HG03460 (cell line): ENCODE results near the gene IGSF3.
"Not testable (repeated sequence)": the region's sequence is repeated elsewhere in the genome, so short reads cannot be mapped to it uniquely, and the experiment has no call there.

Experiments used
- ATAC-seq: cut with Tn5 transposase; IDR thresholded peaks from one replicate; pipeline ENCODE4 v1.9.1; 2021; ENCODE audit not compliant: unreplicated experiment

Gene IGSF3

GRCh38 chr1:116580446-116581322 is 86.8 kb downstream of the IGSF3 start:
- ATAC-seq = no peak

GRCh38 chr1:116579259-116579875 is 88.2 kb downstream of the IGSF3 start:
- ATAC-seq = no peak

GRCh38 chr1:116578581-116578980 is 89.0 kb downstream of the IGSF3 start:
- ATAC-seq = no peak

GRCh38 chr1:116577759-116578314 is 89.7 kb downstream of the IGSF3 start:
- no peak for ATAC-seq

GRCh38 chr1:116574581-116575291 is 92.8 kb downstream of the IGSF3 start:
- ATAC-seq = no peak

- no peak for ATAC-seq
These were observed 94.0 kb downstream of the IGSF3 start for GRCh38 chr1:116573431-116574095.

- no peak for ATAC-seq
These were observed 94.6 kb downstream of the IGSF3 start for GRCh38 chr1:116572771-116573430.

- ATAC-seq = no peak
These were observed 95.4 kb downstream of the IGSF3 start for GRCh38 chr1:116572099-116572498.

GRCh38 chr1:116571215-116571919 is 96.2 kb downstream of the IGSF3 start:
- ATAC-seq = peak; percentile 1

- peak; percentile 53 for ATAC-seq
These were observed 96.9 kb downstream of the IGSF3 start, which contains the start of gene CD58 for GRCh38 chr1:116570358-116571214. Gene CD58, minus strand, starts transcription at chr1:116571026. Its CDS starts 54 bp downstream, at chr1:116570972.

GRCh38 chr1:116569776-116570357 is 97.7 kb downstream of the IGSF3 start:
- no peak for ATAC-seq

GRCh38 chr1:116569381-116569670 is 98.2 kb downstream of the IGSF3 start:
- ATAC-seq = no peak

GRCh38 chr1:116568662-116569380 is 98.7 kb downstream of the IGSF3 start:
- ATAC-seq = no peak

GRCh38 chr1:116567790-116568661 is 99.5 kb downstream of the IGSF3 start:
- no peak for ATAC-seq

- ATAC-seq = no peak
These were observed 102.3 kb downstream of the IGSF3 start for GRCh38 chr1:116565222-116565621.

GRCh38 chr1:116564426-116564825 is 103.1 kb downstream of the IGSF3 start:
- ATAC-seq = no peak

- ATAC-seq = not testable (repeated sequence)
These were observed 105.1 kb downstream of the IGSF3 start for GRCh38 chr1:116562465-116562864.
